Neural cell (in vitro differentiated cells): ENCODE measurements around the gene SMARCAD1.

Source experiments
- EP300 ChIP-seq: fragments of 450-650 bp; conservative IDR thresholded peaks from 2 replicates; pipeline ENCODE4 v1.6.1; 2014; ENCODE audit warnings: antibody characterized with exemption, mild to moderate bottlenecking, moderate library complexity; ENCODE audit not compliant: poor library complexity, severe bottlenecking
- EZH2 ChIP-seq: fragments of 200-600, 300-800 bp; shearing (Covaris generic), sonication (generic); IDR thresholded peaks from 2 replicates; pipeline ENCODE4 v1.6.1; 2014; ENCODE audit warnings: antibody characterized with exemption, low read length, borderline replicate concordance, mild to moderate bottlenecking; ENCODE audit not compliant: insufficient read depth, poor library complexity, severe bottlenecking
- MXI1 ChIP-seq: fragments of 450-650 bp; conservative IDR thresholded peaks from 2 replicates; pipeline ENCODE4 v1.6.1; 2014; ENCODE audit warnings: antibody characterized with exemption, mild to moderate bottlenecking; ENCODE audit not compliant: poor library complexity, severe bottlenecking
- POLR2AphosphoS5 ChIP-seq: IDR thresholded peaks from 2 replicates; pipeline ENCODE4 v1.6.1; 2012
- RAD21 ChIP-seq: fragments of 450-650 bp; conservative IDR thresholded peaks from 2 replicates; pipeline ENCODE4 v1.6.1; 2014; ENCODE audit warnings: antibody characterized with exemption, mild to moderate bottlenecking, moderate library complexity
- TAF1 ChIP-seq: IDR thresholded peaks from 2 replicates; pipeline ENCODE4 v1.6.1; 2012; ENCODE audit warnings: low read depth
- TF ChIP-seq, protein P1 (sequence below): fragments of 450-650 bp; IDR thresholded peaks from 2 replicates; pipeline ENCODE4 v1.5.1; 2014; ENCODE audit warnings: antibody characterized with exemption, mild to moderate bottlenecking, moderate library complexity; ENCODE audit not compliant: poor library complexity, severe bottlenecking
- TF ChIP-seq, protein P2 (sequence below): IDR thresholded peaks from 2 replicates; pipeline ENCODE4 v1.6.1; 2012; ENCODE audit warnings: borderline replicate concordance

DNA sequence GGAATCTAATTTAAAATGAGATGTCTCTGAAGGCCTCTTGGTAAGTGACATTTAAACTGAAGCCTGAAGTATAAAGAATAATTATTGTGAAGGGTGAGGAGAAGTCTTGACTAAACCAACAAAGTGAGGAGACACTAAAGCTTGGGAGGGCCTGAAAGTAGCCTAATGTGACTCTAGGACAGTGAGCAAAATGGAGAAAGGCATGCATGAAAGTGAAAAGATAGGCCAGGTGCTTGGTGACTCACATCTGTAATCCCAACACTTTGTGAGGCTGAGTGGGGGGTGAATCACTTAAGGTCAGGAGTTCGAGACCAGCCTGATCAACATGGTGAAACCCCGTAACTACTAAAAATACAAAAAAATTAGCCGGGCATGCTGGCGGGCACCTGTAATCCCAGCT, 46.9 kb upstream of the SMARCAD1 start:
- TF ChIP-seq, protein P1, sequence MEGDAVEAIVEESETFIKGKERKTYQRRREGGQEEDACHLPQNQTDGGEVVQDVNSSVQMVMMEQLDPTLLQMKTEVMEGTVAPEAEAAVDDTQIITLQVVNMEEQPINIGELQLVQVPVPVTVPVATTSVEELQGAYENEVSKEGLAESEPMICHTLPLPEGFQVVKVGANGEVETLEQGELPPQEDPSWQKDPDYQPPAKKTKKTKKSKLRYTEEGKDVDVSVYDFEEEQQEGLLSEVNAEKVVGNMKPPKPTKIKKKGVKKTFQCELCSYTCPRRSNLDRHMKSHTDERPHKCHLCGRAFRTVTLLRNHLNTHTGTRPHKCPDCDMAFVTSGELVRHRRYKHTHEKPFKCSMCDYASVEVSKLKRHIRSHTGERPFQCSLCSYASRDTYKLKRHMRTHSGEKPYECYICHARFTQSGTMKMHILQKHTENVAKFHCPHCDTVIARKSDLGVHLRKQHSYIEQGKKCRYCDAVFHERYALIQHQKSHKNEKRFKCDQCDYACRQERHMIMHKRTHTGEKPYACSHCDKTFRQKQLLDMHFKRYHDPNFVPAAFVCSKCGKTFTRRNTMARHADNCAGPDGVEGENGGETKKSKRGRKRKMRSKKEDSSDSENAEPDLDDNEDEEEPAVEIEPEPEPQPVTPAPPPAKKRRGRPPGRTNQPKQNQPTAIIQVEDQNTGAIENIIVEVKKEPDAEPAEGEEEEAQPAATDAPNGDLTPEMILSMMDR, result no peak
- no peak for TF ChIP-seq EZH2
- no peak for TF ChIP-seq TAF1
- TF ChIP-seq, protein P2, sequence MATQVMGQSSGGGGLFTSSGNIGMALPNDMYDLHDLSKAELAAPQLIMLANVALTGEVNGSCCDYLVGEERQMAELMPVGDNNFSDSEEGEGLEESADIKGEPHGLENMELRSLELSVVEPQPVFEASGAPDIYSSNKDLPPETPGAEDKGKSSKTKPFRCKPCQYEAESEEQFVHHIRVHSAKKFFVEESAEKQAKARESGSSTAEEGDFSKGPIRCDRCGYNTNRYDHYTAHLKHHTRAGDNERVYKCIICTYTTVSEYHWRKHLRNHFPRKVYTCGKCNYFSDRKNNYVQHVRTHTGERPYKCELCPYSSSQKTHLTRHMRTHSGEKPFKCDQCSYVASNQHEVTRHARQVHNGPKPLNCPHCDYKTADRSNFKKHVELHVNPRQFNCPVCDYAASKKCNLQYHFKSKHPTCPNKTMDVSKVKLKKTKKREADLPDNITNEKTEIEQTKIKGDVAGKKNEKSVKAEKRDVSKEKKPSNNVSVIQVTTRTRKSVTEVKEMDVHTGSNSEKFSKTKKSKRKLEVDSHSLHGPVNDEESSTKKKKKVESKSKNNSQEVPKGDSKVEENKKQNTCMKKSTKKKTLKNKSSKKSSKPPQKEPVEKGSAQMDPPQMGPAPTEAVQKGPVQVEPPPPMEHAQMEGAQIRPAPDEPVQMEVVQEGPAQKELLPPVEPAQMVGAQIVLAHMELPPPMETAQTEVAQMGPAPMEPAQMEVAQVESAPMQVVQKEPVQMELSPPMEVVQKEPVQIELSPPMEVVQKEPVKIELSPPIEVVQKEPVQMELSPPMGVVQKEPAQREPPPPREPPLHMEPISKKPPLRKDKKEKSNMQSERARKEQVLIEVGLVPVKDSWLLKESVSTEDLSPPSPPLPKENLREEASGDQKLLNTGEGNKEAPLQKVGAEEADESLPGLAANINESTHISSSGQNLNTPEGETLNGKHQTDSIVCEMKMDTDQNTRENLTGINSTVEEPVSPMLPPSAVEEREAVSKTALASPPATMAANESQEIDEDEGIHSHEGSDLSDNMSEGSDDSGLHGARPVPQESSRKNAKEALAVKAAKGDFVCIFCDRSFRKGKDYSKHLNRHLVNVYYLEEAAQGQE, result no peak
- TF ChIP-seq RAD21, result no peak
- TF ChIP-seq EP300, result no peak
- no peak for TF ChIP-seq POLR2AphosphoS5
- TF ChIP-seq MXI1, result no peak
